ENCODE measurements around the gene SYNC.
"Not testable (repeated sequence)": the region's sequence is repeated elsewhere in the genome, so short reads cannot be mapped to it uniquely, and the experiment has no call there.

The SYNC gene

GRCh38 chr1:32632829-32633228 lies 69.7 kb downstream of the SYNC start:
- Histone ChIP-seq H3K79me2 (no peaks in the 10 kb centered on the region), H2AFZ (no peak overlapping the region), H3K4me3 (ENCODE audit: low read depth, low read length) (no peak overlapping the region), H3K9ac (no peak overlapping the region), H3K4me2 (ENCODE audit: low read length) (no peak overlapping the region), H3K9me3 (ENCODE audit: control insufficient read depth, low read length) (no peaks in the 10 kb centered on the region), H3K36me3 (ENCODE audit: control insufficient read depth, insufficient read depth, low read length) (no peaks in the 10 kb centered on the region), H3K27ac (no peak overlapping the region), H3K4me1 (no peaks in the 10 kb centered on the region), H3K27me3 (ENCODE audit: control insufficient read depth, insufficient read depth, low read length) (no peaks in the 10 kb centered on the region)
- TF ChIP-seq CTCF (IDR thresholded peaks at IDR 0.05) = no peak

- H3K36me3 ChIP-seq (ENCODE audit: control insufficient read depth, insufficient read depth, low read length); H3K27ac ChIP-seq; H3K4me3 ChIP-seq (ENCODE audit: low read depth, low read length); H2AFZ ChIP-seq; H3K27me3 ChIP-seq (ENCODE audit: control insufficient read depth, insufficient read depth, low read length); H3K4me1 ChIP-seq; H3K79me2 ChIP-seq; H3K9ac ChIP-seq; H3K9me3 ChIP-seq (ENCODE audit: control insufficient read depth, low read length); H3K4me2 ChIP-seq (ENCODE audit: low read length): not testable (repeated sequence)
Measured at GRCh38 chr1:32630173-32630572, 72.4 kb downstream of the SYNC start.

Data from parathyroid adenoma (tissue), 2 donors.